ENCODE data around the gene CDH23. TPM values are rescaled to one million over a fixed set of nuclear protein-coding genes. Genes with fewer than 3 reads are reported as not detected.

The CDH23 gene
- total and polyA plus RNA-seq, 10 of the 15 experiments (the other 5 are each of a cell fraction or from before 2014, with no cell fraction given): 0.09 to 0.40 (median 0.15) TPM; not detected in 1

DNA sequence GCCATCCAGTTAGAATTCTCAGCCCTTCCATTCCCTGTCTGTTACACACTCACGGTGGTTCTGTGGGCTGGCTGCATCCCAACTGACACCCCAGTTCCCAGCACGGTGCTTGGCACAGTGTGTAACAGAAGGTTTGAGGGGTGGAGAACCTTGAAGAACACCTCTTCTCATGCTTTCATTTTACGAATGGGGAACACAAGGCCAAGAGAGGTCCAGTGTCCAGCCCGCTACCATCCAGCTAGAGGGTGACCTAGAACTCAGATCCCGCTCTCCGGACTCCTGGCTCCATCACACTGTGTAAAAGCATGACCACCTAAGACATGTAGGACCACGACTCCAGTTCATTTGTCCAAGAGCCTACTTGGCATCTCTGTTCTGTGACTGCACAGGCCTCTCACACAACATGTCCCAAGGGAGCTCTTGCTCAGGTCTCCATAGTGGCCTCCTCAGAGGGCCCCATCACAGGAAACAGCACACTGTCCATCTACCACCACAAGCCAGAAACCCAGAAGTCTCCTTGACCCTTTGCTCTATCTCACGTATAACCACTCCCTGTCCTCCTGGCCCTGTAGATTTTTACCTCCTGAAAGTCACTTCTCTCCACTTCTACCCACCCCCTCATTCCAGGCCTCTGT, 2.8 kb upstream of the CDH23 start:
- BruUV-seq (replicated peaks): no TSS peak
- TF ChIP-seq, protein P1, sequence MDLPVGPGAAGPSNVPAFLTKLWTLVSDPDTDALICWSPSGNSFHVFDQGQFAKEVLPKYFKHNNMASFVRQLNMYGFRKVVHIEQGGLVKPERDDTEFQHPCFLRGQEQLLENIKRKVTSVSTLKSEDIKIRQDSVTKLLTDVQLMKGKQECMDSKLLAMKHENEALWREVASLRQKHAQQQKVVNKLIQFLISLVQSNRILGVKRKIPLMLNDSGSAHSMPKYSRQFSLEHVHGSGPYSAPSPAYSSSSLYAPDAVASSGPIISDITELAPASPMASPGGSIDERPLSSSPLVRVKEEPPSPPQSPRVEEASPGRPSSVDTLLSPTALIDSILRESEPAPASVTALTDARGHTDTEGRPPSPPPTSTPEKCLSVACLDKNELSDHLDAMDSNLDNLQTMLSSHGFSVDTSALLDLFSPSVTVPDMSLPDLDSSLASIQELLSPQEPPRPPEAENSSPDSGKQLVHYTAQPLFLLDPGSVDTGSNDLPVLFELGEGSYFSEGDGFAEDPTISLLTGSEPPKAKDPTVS (IDR thresholded peaks at IDR 0.05; ENCODE audit: low read depth, low read length): no peak
- TF ChIP-seq, protein P2, sequence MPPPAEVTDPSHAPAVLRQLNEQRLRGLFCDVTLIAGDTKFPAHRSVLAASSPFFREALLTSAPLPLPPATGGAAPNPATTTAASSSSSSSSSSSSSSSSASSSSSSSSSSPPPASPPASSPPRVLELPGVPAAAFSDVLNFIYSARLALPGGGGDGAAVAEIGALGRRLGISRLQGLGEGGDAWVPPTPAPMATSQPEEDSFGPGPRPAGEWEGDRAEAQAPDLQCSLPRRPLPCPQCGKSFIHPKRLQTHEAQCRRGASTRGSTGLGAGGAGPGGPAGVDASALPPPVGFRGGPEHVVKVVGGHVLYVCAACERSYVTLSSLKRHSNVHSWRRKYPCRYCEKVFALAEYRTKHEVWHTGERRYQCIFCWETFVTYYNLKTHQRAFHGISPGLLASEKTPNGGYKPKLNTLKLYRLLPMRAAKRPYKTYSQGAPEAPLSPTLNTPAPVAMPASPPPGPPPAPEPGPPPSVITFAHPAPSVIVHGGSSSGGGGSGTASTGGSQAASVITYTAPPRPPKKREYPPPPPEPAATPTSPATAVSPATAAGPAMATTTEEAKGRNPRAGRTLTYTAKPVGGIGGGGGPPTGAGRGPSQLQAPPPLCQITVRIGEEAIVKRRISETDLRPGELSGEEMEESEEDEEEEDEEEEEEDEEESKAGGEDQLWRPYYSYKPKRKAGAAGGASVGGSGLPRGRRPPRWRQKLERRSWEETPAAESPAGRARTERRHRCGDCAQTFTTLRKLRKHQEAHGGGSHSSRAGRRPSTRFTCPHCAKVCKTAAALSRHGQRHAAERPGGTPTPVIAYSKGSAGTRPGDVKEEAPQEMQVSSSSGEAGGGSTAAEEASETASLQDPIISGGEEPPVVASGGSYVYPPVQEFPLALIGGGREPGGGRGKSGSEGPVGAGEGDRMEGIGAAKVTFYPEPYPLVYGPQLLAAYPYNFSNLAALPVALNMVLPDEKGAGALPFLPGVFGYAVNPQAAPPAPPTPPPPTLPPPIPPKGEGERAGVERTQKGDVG (CRISPR knock-in tag; IDR thresholded peaks at IDR 0.05): no peak
- no peak for TF ChIP-seq SMC3 (IDR thresholded peaks at IDR 0.05; ENCODE audit: borderline replicate concordance, low read length)
- no peak for TF ChIP-seq SP1 (IDR thresholded peaks at IDR 0.05; ENCODE audit: low read depth, low read length)
- TF ChIP-seq SREBF2 (IDR thresholded peaks at IDR 0.05; ENCODE audit: low read length): no peak
- TF ChIP-seq TBL1XR1 (IDR thresholded peaks at IDR 0.05; ENCODE audit: low read depth, low read length): no peak
- TF ChIP-seq BACH1 (IDR thresholded peaks at IDR 0.05; ENCODE audit: borderline replicate concordance): no peak
- TF ChIP-seq, protein P3, sequence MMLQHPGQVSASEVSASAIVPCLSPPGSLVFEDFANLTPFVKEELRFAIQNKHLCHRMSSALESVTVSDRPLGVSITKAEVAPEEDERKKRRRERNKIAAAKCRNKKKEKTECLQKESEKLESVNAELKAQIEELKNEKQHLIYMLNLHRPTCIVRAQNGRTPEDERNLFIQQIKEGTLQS (IDR thresholded peaks at IDR 0.05; ENCODE audit: borderline replicate concordance, extremely low read depth, low read depth, low read length): no peak
- no peak for TF ChIP-seq HDAC6 (IDR thresholded peaks at IDR 0.05; ENCODE audit: unreplicated experiment)
- TF ChIP-seq FOS (IDR thresholded peaks at IDR 0.05; ENCODE audit: borderline replicate concordance, extremely low read depth, insufficient read length): no peak
- no peak for TF ChIP-seq CHD4 (IDR thresholded peaks at IDR 0.05)
- TF ChIP-seq ZNF217 (IDR thresholded peaks at IDR 0.05): no peak
- no peak for TF ChIP-seq SPI1 (IDR thresholded peaks at IDR 0.05; ENCODE audit: borderline replicate concordance, insufficient read depth, low read depth, low read length)
- TF ChIP-seq GATAD2B (conservative IDR thresholded peaks at IDR 0.05; ENCODE audit: low read depth): no peak
- no peak for TF ChIP-seq YBX1 (IDR thresholded peaks at IDR 0.05)
- no peak for TF ChIP-seq BRCA1 (IDR thresholded peaks at IDR 0.05; ENCODE audit: low read depth, low read length)
- no peak for TF ChIP-seq POLR2AphosphoS5 (IDR thresholded peaks at IDR 0.05; ENCODE audit: low read length)
- TF ChIP-seq SIX5 (IDR thresholded peaks at IDR 0.05; ENCODE audit: low read depth, low read length, severe bottlenecking): no peak
- no peak for TF ChIP-seq RFX5 (IDR thresholded peaks at IDR 0.05; ENCODE audit: low read depth, low read length)
- ChIA-PET POLR2A (no interaction called here), RAD21 (ENCODE audit: unreplicated experiment) (no interaction called here), SMC1A (ENCODE audit: uncharacterized antibody, unreplicated experiment) (interaction anchor here (0.6 kb wide), 1 partner anchor 153 kb away, joined by 3 read pairs; no protein-coding TSS in a partner anchor), CTCF (interaction anchor here (1.1 kb wide), 1 partner anchor 74 kb away, joined by 3 read pairs; the partner anchor contains the start of gene SLC29A3)
- DNase-seq (ENCODE audit: low read depth, low spot score): no peak
- 9% methylated on average over 8 of the region's 8 CpGs for WGBS (ENCODE audit: insufficient coverage, insufficient replicate concordance, low lambda C conversion rate, missing lambda C conversion rate)
- Histone ChIP-seq H3K4me1 (ENCODE audit: control insufficient read depth, insufficient read depth, low read length) (no peaks in the 10 kb centered on the region), H3K9me3 (replicated peaks; ENCODE audit: control insufficient read depth, insufficient read depth, low read length) (no peaks in the 10 kb centered on the region), H3K36me3 (ENCODE audit: control insufficient read depth in 2 of 2, insufficient read depth in 2 of 2, low read length in 1 of 2) (no peaks in the 10 kb centered on the region), H3K9ac (ENCODE audit: control insufficient read depth, insufficient read depth, low read length) (no peak overlapping the region), H3K79me2 (ENCODE audit: control insufficient read depth, insufficient read depth, low read length) (no peaks in the 10 kb centered on the region), H3K4me2 (ENCODE audit: control insufficient read depth, insufficient read depth) (no peak overlapping the region), H3K4me3 (no peak overlapping the region), H3K27ac (ENCODE audit: control insufficient read depth, insufficient read depth) (no peak overlapping the region), H3K27me3 (replicated peaks in 1 of 2; ENCODE audit: control insufficient read depth in 2 of 2, insufficient read depth in 2 of 2, low read length in 1 of 2) (peaks cover 12 to 30% of the 10 kb centered on the region in 2 experiments), H4K20me1 (ENCODE audit: control insufficient read depth, insufficient read depth) (peaks cover 3% of the 10 kb centered on the region; the same call in 1 of the 2 replicates), H2AFZ (ENCODE audit: control insufficient read depth, low read depth, low read length) (no peak overlapping the region)
- intact Hi-C loops (cut with micrococcal nuclease; ENCODE audit: unreplicated experiment): no loop called here
- in situ Hi-C loops (cut with MboI): no loop called here
- ATAC-seq: no peak
- FAIRE-seq: no peak

Data from GM12878 (cell line).